VCaP (cell line): ENCODE measurements around the gene AACS.

Experiments
- H3K27ac ChIP-seq: fragments of 450-650 bp; 2 replicates; pipeline ENCODE4 v1.5.1; 2017
- TF ChIP-seq, protein P1 (sequence below): fragments of 450-650 bp; conservative IDR thresholded peaks from 2 replicates; pipeline ENCODE4 v1.5.1; 2017; ENCODE audit warnings: mild to moderate bottlenecking, moderate library complexity

The AACS gene

DNA sequence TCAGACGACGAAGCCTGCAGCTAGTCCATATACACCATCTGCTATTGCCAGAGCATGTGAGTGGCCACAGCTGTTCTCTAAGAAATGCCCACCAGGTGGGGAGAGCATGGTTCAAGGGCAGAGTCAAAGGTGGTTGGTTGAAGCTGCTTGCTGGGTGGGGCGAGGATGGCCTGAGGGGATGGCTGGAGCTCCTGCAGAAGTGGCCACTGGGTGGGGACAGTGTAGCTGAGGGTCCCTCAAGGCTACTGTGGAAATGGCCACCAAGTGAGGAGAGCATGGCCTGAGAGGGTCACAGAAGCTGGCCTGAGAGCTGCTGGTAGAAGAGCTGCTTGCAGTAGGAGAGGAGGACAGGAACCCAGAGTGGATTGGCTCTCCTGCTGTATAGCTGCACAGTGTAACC lies 102.4 kb downstream of the AACS start:
- TF ChIP-seq, protein P1, sequence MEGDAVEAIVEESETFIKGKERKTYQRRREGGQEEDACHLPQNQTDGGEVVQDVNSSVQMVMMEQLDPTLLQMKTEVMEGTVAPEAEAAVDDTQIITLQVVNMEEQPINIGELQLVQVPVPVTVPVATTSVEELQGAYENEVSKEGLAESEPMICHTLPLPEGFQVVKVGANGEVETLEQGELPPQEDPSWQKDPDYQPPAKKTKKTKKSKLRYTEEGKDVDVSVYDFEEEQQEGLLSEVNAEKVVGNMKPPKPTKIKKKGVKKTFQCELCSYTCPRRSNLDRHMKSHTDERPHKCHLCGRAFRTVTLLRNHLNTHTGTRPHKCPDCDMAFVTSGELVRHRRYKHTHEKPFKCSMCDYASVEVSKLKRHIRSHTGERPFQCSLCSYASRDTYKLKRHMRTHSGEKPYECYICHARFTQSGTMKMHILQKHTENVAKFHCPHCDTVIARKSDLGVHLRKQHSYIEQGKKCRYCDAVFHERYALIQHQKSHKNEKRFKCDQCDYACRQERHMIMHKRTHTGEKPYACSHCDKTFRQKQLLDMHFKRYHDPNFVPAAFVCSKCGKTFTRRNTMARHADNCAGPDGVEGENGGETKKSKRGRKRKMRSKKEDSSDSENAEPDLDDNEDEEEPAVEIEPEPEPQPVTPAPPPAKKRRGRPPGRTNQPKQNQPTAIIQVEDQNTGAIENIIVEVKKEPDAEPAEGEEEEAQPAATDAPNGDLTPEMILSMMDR: no peak
- H3K27ac ChIP-seq: no peak overlapping the region

- H3K27ac ChIP-seq: no peak overlapping the region
- TF ChIP-seq, protein P1: no peak
These were observed 104.2 kb downstream of the AACS start for GRCh38 chr12:125169451-125169850.

DNA sequence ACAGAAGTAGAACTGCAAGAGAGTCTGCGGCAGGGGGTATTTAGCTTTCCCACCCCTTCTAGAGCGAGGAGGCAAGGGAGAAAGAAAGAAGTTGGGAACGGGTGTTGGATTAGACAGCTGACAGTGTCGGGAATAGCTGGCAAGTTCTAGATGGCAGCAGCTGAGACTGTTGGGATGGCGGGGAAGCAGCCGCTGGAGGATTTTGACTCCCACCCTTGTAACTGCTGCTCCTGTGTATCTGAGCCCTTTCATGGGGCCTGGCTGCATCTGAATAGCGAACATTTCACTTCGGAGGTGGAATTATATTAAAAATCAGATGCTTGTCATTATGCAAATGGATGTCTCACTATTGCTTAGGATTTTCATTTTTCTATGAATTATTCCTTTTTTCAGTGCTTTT lies 104.6 kb downstream of the AACS start:
- TF ChIP-seq, protein P1: no peak

GRCh38 chr12:125171267-125171666 lies 106.0 kb downstream of the AACS start:
- H3K27ac ChIP-seq: no peak overlapping the region
- TF ChIP-seq, protein P1: no peak

More for the DNA sequence above, 104.6 kb downstream of the AACS start:
- H3K27ac ChIP-seq: no peak overlapping the region

DNA sequence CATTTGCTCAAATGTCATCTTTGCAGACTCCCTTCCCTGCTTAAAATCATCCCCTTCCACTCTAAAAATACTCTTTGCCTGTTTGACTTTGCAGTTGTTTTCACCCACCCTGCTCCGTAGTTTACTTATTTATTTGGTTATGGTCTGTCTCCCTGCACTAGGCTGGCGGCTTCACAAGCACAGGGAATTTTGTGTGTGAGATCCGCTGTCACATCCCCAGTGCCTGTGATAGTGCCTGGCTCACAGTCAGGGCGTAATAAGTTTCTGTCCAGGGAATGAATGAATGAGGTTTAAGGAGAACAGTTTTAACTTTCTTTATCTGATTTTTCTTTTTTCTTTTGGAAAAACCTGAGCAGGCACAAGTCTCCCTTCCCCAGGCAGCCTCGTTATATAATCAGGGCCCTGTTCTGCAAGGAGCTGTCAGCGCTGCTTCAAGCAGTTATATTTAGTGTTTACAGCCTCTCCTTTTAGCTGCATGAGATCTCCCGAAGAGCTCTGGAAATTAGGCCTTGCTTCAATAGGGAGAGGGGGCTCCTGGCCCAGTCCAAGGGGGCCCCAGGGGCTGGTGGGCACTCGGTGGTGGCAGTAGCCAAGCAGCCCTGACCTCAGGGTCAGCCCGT lies 107.1 kb downstream of the AACS start:
- TF ChIP-seq, protein P1: no peak
- H3K27ac ChIP-seq: no peak overlapping the region

GRCh38 chr12:125175576-125175975 lies 110.3 kb downstream of the AACS start:
- H3K27ac ChIP-seq: no peak overlapping the region
- TF ChIP-seq, protein P1: no peak

DNA sequence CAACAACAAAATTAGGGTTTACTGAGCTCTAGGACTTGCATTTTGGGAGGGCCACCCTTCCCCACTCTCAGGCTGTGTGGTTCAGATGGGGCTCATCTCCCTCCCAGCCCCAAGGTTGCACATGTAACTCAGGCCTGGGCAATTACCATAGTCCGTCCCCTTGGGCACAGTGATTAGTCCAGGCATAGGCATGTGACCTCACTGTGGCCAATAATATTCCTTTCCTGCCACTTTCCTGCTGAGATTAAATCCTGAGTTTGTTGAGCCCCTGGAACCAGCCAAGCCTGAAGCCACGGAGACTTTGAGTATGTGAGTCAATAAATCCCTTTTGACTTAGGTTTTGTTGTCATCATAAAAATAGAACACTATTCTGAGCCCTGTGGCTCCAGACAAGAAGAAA lies 113.0 kb downstream of the AACS start:
- TF ChIP-seq, protein P1: no peak
- no peak overlapping the region for H3K27ac ChIP-seq
